OCI-LY3 (cell line): ENCODE measurements around the gene MNDA.

ENCODE experiments used
- H2AFZ ChIP-seq: fragments of 200-600, 300-600 bp; shearing (Covaris generic); 2 replicates; pipeline ENCODE4 v1.6.0; 2014; ENCODE audit warnings: antibody characterized with exemption, low read depth, low read length
- H3K27ac ChIP-seq: fragments of 200-600, 300-600 bp; sonication (generic); 2 replicates; pipeline ENCODE4 v1.5.1; 2014; ENCODE audit warnings: mild to moderate bottlenecking, low read length, moderate library complexity, mixed read lengths
- H3K27me3 ChIP-seq: fragments of 200-600, 300-600 bp; sonication (generic); 2 replicates; pipeline ENCODE4 v1.6.1; 2014; ENCODE audit warnings: low read depth, low read length, mixed read lengths
- H3K36me3 ChIP-seq: fragments of 200-600, 300-600 bp; sonication (generic); replicated peaks from 2 replicates; pipeline ENCODE3; 2014; ENCODE audit warnings: low read depth, low read length, mixed read lengths
- H3K4me1 ChIP-seq: fragments of 300-600, 200-600 bp; sonication (generic); 2 replicates; pipeline ENCODE4 v1.6.1; 2014; ENCODE audit warnings: low read length, mixed read lengths
- H3K4me2 ChIP-seq: fragments of 200-600, 300-600 bp; sonication (generic); 2 replicates; pipeline ENCODE4 v1.6.1; 2014; ENCODE audit warnings: low read length, mixed read lengths
- H3K4me3 ChIP-seq: fragments of 300-600, 200-600 bp; sonication (generic); 2 replicates; pipeline ENCODE4 v1.5.1; 2014; ENCODE audit warnings: antibody characterized with exemption, mild to moderate bottlenecking, low read length, moderate library complexity
- H3K79me2 ChIP-seq: fragments of 300-600, 200-600 bp; shearing (Covaris generic); 2 replicates; pipeline ENCODE4 v1.6.1; 2014; ENCODE audit warnings: mild to moderate bottlenecking, low read length, mixed read lengths
- H3K9ac ChIP-seq: fragments of 300-600, 200-600 bp; shearing (Covaris generic); 2 replicates; pipeline ENCODE4 v1.6.0; 2014; ENCODE audit warnings: mild to moderate bottlenecking, low read length, moderate library complexity
- H3K9me3 ChIP-seq: fragments of 200-600, 300-600 bp; shearing (Covaris generic); 2 replicates; pipeline ENCODE4 v1.6.1; 2014; ENCODE audit warnings: low read length, mixed read lengths; ENCODE audit not compliant: insufficient read depth
- H4K20me1 ChIP-seq: fragments of 200-600, 300-600 bp; sonication (generic); 2 replicates; pipeline ENCODE4 v1.6.1; 2016; ENCODE audit warnings: low read length, mixed read lengths; ENCODE audit not compliant: insufficient read depth
- TF ChIP-seq, protein P1 (sequence below): fragments of 200-600, 300-600 bp; sonication (generic); IDR thresholded peaks from 2 replicates; pipeline ENCODE4 v1.5.1; 2014; ENCODE audit warnings: antibody characterized with exemption, low read length, low read depth

Gene MNDA

DNA sequence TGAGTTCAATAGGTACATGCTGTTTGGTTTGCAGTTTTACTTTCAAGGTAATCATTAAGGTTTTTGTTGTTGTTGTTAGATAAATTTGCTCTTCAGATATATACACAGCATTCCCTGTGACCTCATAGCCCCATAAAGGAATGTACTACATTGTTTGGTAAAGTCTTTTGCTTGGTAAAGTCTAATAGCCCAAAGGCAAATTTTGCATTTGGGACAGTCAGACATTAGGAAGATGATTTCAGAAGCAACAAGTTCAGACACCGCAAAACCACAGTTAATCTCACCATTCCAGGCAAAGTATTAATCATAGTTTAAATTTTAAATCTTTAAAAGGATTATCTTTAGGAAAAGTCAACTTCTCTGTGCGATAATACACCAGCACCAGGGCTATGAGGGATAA lies 67.6 kb downstream of the MNDA start:
- TF ChIP-seq, protein P1, sequence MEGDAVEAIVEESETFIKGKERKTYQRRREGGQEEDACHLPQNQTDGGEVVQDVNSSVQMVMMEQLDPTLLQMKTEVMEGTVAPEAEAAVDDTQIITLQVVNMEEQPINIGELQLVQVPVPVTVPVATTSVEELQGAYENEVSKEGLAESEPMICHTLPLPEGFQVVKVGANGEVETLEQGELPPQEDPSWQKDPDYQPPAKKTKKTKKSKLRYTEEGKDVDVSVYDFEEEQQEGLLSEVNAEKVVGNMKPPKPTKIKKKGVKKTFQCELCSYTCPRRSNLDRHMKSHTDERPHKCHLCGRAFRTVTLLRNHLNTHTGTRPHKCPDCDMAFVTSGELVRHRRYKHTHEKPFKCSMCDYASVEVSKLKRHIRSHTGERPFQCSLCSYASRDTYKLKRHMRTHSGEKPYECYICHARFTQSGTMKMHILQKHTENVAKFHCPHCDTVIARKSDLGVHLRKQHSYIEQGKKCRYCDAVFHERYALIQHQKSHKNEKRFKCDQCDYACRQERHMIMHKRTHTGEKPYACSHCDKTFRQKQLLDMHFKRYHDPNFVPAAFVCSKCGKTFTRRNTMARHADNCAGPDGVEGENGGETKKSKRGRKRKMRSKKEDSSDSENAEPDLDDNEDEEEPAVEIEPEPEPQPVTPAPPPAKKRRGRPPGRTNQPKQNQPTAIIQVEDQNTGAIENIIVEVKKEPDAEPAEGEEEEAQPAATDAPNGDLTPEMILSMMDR, result no peak
- no peak overlapping the region for H3K27ac ChIP-seq
- H3K4me3 ChIP-seq, result no peak overlapping the region

More for the DNA sequence above, 67.6 kb downstream of the MNDA start:
- H2AFZ ChIP-seq, result no peak overlapping the region
- no peaks in the 10 kb centered on the region for H3K27me3 ChIP-seq
- H3K4me2 ChIP-seq, result no peak overlapping the region
- no peaks in the 10 kb centered on the region for H3K4me1 ChIP-seq
- no peaks in the 10 kb centered on the region for H3K9me3 ChIP-seq
- H3K9ac ChIP-seq, result no peak overlapping the region
- H3K36me3 ChIP-seq, result no peaks in the 10 kb centered on the region
- H4K20me1 ChIP-seq, result no peaks in the 10 kb centered on the region
- H3K79me2 ChIP-seq, result no peaks in the 10 kb centered on the region
